A172 (cell line): ENCODE measurements around the gene RNU1-3. TPM values are rescaled to one million over a fixed set of nuclear protein-coding genes. Genes with fewer than 3 reads are reported as not detected.
"Not testable (repeated sequence)": the region's sequence is repeated elsewhere in the genome, so short reads cannot be mapped to it uniquely, and the experiment has no call there.

Experiments
- DNase-seq: peaks from one replicate; pipeline ENCODE4 v3.0.0-alpha.2; 2015; ENCODE audit warnings: low spot score
- total RNA-seq: library from RNA; depleted of rRNA; stranded (reverse); fragments of >200 nt; shearing (Covaris generic); gene quantifications from 2 replicates; pipeline ENCODE4 v1.2.3, GENCODE V29; 2014; rRNA removed

RNU1-3 gene
- total RNA-seq, 1 experiment from 2014 or later: 255 TPM

- no peak for DNase-seq
Observed at GRCh38 chr1:16621300-16621658, 45.5 kb downstream of the RNU1-3 start.

DNA sequence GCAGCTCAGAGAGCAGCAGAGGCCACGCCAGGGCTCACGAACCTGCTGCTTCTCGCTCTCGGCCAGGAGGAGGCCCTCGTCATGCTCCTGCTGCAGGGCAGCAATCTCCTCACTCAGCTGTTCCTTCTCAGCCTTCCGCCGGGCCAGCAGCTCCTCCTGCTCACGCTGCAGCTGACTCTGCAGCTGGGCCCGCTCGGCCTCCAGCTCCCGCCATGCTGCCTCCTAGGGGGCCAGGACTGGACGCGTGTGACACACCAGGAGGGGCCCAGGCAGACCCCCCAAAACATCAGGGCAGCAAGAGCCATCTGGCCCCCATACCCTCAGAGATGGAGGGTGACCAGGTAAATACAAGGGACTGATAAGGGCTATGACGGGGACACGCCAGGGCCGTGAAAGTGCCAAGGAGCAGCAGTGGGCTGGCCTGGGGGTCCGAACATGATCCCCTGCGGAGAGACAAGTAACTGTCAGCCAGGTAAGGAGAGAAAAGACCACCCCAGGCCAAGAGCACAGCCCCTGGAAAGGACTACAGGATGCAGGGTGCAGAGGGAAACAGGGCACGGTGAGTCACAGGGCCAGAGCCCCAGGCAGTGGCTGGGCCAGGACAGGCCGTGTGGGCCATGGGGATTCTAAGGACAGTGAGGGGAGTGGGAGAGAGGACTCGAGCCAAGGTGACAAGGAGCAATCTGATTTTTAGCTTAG, 46.8 kb downstream of the RNU1-3 start:
- DNase-seq: not testable (repeated sequence)

DNA sequence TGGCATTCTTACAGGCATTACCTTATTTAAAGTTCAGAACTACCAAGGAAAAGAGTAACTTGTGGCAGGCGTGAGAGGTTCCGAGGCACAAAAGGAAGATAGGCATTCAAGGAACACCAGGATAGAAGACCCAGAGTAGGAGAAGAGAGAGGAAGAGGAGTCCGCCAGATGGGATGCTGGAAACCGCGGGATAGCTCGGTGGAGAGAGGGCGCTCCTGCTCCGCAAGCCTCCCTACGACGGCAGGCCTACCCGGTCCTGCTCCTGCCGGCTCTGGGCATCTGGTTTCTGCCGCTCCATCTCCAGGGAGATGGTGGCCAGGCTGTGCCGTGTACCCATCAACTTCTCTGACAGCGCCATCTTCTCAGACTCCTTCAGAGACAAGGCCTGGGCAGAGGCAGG, 48.0 kb downstream of the RNU1-3 start:
- no peak for DNase-seq

GRCh38 chr1:16617778-16618580, 48.8 kb downstream of the RNU1-3 start:
- DNase-seq: no peak

DNA sequence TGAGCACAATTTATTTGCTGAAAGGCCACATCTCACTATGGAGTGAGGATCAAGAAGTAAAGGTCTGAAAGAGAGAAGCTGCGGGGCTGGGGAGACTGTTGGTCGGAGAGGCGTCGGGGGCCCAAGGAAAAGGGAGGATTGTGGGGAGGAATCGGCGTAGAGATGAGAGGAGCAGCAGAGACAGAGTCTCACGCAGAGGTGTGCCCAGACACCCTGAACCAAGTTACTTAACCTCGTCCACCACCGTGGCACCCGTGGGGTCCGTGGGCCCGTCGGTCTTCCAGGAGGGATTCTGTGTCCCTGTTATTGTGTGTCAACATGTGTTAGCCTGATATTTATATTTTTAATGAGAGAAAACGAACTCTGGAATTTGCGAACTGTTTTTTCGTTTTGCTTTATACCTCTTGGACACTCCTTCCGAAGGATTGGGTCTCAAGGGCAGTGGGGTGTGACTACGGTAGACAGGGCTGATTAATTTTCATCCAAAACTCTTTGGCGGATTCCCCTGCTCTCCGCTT, 49.6 kb downstream of the RNU1-3 start:
- no peak for DNase-seq

Other genes starting within 250 kb of the RNU1-3 start
- gene SPATA21, start 229.5 kb downstream of the RNU1-3 start, total RNA-seq: not detected in 2 replicates
- gene NECAP2, start 226.2 kb downstream of the RNU1-3 start, total RNA-seq: 68.2 and 80.5 TPM in 2 replicates
- under 0.01 and 255 TPM in 2 replicates for gene RNU1-1, start 152.7 kb downstream of the RNU1-3 start, total RNA-seq
- 19.8 and 35.1 TPM in 2 replicates for gene NBPF1, start 53.4 kb downstream of the RNU1-3 start, total RNA-seq
- gene RNU1-4, start 73.6 kb upstream of the RNU1-3 start, total RNA-seq: under 0.01 and 255 TPM in 2 replicates
- gene RNU1-2, start 229.0 kb upstream of the RNU1-3 start, total RNA-seq: under 0.01 and 255 TPM in 2 replicates